ENCODE measurements around the gene HSF2. TPM values are rescaled to one million over a fixed set of nuclear protein-coding genes. Genes with fewer than 3 reads are reported as not detected.

The HSF2 gene
- total RNA-seq, 4 donors from 2014 or later: 2.3 to 17.0 (median 10.5) TPM

DNA sequence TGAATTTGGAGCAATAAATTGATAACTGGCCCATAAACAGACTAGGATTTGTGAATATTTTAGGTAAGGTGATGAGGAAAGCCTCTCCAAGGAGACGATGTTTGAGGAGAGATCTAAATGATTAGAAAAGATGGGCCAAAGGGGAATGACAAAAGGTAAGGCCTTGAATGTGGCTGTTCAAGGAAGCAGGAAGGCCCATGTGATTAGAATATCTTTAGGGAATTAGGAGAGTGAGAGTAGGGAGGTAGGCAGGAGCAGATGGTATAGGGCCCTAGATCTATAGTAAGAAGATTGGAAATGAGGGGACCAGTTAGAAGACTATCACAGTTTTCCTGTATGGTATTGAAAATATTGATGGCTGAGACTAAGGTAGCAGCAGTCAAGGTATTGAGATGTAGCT is 6.7 kb downstream of the HSF2 start:
- 96 to 100% methylated on average over 1 of the region's 1 CpG for WGBS, 2 donors
- intact Hi-C loops (cut with DNase I): no loop called here
- TF ChIP-seq, protein P1, sequence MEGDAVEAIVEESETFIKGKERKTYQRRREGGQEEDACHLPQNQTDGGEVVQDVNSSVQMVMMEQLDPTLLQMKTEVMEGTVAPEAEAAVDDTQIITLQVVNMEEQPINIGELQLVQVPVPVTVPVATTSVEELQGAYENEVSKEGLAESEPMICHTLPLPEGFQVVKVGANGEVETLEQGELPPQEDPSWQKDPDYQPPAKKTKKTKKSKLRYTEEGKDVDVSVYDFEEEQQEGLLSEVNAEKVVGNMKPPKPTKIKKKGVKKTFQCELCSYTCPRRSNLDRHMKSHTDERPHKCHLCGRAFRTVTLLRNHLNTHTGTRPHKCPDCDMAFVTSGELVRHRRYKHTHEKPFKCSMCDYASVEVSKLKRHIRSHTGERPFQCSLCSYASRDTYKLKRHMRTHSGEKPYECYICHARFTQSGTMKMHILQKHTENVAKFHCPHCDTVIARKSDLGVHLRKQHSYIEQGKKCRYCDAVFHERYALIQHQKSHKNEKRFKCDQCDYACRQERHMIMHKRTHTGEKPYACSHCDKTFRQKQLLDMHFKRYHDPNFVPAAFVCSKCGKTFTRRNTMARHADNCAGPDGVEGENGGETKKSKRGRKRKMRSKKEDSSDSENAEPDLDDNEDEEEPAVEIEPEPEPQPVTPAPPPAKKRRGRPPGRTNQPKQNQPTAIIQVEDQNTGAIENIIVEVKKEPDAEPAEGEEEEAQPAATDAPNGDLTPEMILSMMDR (IDR thresholded peaks at IDR 0.05): no peak
- TF ChIP-seq POLR2A (IDR thresholded peaks at IDR 0.05): no peak
- Histone ChIP-seq H3K27me3 (no peaks in the 10 kb centered on the region), H3K36me3 (no peaks in the 10 kb centered on the region), H3K4me3 (no peak overlapping the region), H3K4me1 (peaks cover 1 to 9% (median 4%) of the 10 kb centered on the region in 3 donors), H3K9me3 (no peaks in the 10 kb centered on the region), H3K27ac (no peak overlapping the region)
- no peak for DNase-seq

DNA sequence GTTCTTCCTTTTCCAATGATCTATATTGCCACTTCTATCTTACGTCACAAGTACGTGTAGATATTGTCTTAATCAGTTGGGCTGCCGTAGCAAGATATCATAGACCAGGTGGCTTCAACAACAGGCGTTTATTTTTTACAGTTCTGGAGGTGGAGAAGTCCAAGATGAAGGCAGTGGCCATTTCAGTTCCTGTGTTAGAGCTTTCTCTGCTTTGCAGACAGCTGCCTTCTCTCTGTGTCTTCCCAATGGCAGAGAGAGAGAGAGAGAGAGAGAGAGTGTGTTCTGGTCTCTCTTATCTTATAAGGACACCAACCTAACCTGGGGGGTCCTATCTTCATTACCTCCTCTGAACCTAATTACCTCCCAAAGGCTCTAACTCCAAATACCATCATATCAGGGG is 8.3 kb downstream of the HSF2 start:
- H3K4me1 ChIP-seq: no peaks in the 10 kb centered on the region
- H3K9me3 ChIP-seq: no peaks in the 10 kb centered on the region
- TF ChIP-seq, protein P1 (IDR thresholded peaks at IDR 0.05): no peak
- TF ChIP-seq POLR2A (IDR thresholded peaks at IDR 0.05): no peak
- no peaks in the 10 kb centered on the region for H3K27me3 ChIP-seq
- H3K36me3 ChIP-seq: peaks cover 0 to 7% (median 0%) of the 10 kb centered on the region in 3 donors
- 79 to 96% methylated on average over 4 of the region's 4 CpGs for WGBS, 2 donors
- DNase-seq: no peak
- H3K4me3 ChIP-seq: no peak overlapping the region
- intact Hi-C loops (cut with DNase I): no loop called here
- no peak overlapping the region for H3K27ac ChIP-seq

DNA sequence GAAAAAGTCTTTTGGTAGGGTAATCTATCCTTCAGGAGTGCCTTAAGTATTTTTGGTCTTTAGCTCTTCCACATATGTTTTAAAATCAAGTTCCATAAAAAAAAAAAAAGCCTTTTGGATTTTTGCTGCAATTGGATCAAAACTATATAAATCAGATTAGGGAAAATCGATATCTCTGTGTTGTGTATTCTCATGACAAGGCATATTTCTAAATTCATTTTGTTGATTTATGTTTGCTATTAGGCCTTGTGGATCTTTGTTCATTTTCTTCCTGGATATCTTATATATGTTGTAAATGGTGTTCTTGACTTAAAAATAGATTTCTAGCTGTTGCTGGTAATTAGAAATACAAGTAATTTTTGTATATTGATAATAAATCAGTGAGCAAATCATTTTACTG is 8.8 kb downstream of the HSF2 start:
- H3K27ac ChIP-seq: no peak overlapping the region
- H3K9me3 ChIP-seq: no peaks in the 10 kb centered on the region
- no peak for DNase-seq
- no peak overlapping the region for H3K4me3 ChIP-seq
- H3K4me1 ChIP-seq: no peaks in the 10 kb centered on the region
- peaks cover 0 to 12% (median 0%) of the 10 kb centered on the region in 3 donors for H3K36me3 ChIP-seq
- intact Hi-C loops (cut with DNase I): no loop called here
- WGBS, 2 donors: 96 to 100% methylated on average over 1 of the region's 1 CpG
- no peak for TF ChIP-seq POLR2A (IDR thresholded peaks at IDR 0.05)
- TF ChIP-seq, protein P1 (IDR thresholded peaks at IDR 0.05): no peak
- no peaks in the 10 kb centered on the region for H3K27me3 ChIP-seq

DNA sequence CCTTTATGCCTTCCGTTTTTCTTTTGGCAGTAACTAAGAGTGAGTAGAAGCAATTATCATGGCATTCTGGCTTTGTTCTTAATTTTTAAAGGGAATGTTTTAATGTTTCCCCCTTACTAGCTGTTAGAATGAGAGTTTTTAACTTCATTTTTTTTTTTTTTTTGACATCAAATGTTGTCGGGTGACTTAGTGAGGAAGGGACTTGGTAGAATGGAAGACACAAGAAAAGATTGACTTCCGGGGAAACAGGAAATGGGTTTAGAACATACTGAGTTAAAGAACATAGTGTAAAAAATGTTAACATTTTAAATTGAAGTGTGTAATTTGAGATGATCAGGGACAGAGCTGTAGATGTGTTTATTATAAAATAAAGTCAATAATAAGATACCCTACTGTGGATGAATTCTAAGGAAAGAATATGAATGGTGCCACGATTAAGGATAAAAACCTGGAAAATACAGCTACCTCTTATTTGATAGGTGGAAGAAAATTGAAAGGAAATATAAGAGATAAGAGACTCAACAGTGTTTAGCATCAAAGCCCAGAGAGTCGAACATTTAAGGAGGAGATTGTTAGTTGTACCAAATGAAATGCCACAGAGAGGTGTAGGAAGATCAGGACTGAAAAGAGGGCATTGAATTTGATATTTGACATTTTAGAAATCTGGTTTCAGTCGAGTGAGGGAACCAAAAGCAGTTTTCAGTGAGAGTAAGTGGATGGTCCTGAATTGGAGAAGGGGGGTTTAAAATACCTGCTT is 9.4 kb downstream of the HSF2 start:
- 70 to 77% methylated on average over 6 of the region's 6 CpGs for WGBS, 2 donors
- TF ChIP-seq POLR2A (IDR thresholded peaks at IDR 0.05): no peak
- TF ChIP-seq, protein P1 (IDR thresholded peaks at IDR 0.05): no peak
- DNase-seq: no peak
- Histone ChIP-seq H3K27me3 (no peaks in the 10 kb centered on the region), H3K4me1 (no peaks in the 10 kb centered on the region), H3K9me3 (no peaks in the 10 kb centered on the region), H3K4me3 (no peak overlapping the region), H3K27ac (no peak overlapping the region), H3K36me3 (peaks cover 0 to 19% (median 0%) of the 10 kb centered on the region in 3 donors)
- intact Hi-C loops (cut with DNase I): no loop called here

DNA sequence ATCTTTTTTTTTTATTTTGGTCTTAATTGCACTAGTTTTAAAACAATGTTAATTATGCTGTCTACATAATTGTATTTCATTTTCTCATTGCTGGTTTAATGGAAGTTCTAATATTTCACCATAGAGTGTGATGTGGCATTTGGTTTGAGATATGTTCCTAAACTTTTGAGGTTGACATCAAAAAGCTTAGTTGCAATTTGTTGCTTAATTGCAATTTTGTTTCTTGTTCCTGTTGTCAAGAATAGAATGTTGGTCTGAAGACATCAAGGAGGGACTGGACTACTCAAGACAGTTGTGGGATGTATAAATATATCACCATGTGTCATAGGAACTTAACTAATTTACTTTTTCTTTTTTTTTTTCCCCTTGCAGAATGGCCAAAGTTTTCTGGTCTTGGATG is 12.5 kb downstream of the HSF2 start:
- Histone ChIP-seq H3K4me3 (no peak overlapping the region), H3K27ac (no peak overlapping the region), H3K4me1 (no peaks in the 10 kb centered on the region), H3K27me3 (no peaks in the 10 kb centered on the region), H3K9me3 (no peaks in the 10 kb centered on the region), H3K36me3 (peaks cover 0 to 40% (median 0%) of the 10 kb centered on the region in 3 donors)
- DNase-seq: no peak
- TF ChIP-seq POLR2A (IDR thresholded peaks at IDR 0.05): no peak
- TF ChIP-seq, protein P1 (IDR thresholded peaks at IDR 0.05): no peak
- intact Hi-C loops (cut with DNase I): no loop called here

Data from esophagus squamous epithelium (tissue), 5 donors.